ENCODE data around the gene NELL2. TPM values are rescaled to one million over a fixed set of nuclear protein-coding genes. Genes with fewer than 3 reads are reported as not detected.

NELL2 gene
- total and polyA plus RNA-seq, 8 donors: 0.50 to 133 (median 3.1) TPM

- Histone ChIP-seq H3K36me3 (no peaks in the 10 kb centered on the region), H3K9me3 (no peaks in the 10 kb centered on the region), H3K4me3 (no peak overlapping the region), H3K27ac (peak overlapping the region in 1 of 5 donors; percentile 40), H3K4me1 (peaks cover 0 to 7% (median 2%) of the 10 kb centered on the region in 4 donors), H3K27me3 (no peaks in the 10 kb centered on the region)
- TF ChIP-seq, protein P1, sequence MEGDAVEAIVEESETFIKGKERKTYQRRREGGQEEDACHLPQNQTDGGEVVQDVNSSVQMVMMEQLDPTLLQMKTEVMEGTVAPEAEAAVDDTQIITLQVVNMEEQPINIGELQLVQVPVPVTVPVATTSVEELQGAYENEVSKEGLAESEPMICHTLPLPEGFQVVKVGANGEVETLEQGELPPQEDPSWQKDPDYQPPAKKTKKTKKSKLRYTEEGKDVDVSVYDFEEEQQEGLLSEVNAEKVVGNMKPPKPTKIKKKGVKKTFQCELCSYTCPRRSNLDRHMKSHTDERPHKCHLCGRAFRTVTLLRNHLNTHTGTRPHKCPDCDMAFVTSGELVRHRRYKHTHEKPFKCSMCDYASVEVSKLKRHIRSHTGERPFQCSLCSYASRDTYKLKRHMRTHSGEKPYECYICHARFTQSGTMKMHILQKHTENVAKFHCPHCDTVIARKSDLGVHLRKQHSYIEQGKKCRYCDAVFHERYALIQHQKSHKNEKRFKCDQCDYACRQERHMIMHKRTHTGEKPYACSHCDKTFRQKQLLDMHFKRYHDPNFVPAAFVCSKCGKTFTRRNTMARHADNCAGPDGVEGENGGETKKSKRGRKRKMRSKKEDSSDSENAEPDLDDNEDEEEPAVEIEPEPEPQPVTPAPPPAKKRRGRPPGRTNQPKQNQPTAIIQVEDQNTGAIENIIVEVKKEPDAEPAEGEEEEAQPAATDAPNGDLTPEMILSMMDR (IDR thresholded peaks at IDR 0.05): no peak
- TF ChIP-seq EP300 (IDR thresholded peaks at IDR 0.05) (no peak), POLR2A (IDR thresholded peaks at IDR 0.05) (no peak), POLR2AphosphoS5 (IDR thresholded peaks at IDR 0.05) (no peak)
- peak in 1 of 2 donors; percentile 51 for DNase-seq
- WGBS, 5 donors: 57 to 78% (median 67%) methylated on average over 6 of the region's 6 CpGs
- intact Hi-C loops (cut with DNase I; ENCODE audit: low total_unique reads): no loop called here
These were observed 28.0 kb downstream of the NELL2 start for GRCh38 chr12:44847888-44848702.

- H3K36me3 ChIP-seq: no peaks in the 10 kb centered on the region
- no peaks in the 10 kb centered on the region for H3K9me3 ChIP-seq
- no peak overlapping the region for H3K27ac ChIP-seq
- no peaks in the 10 kb centered on the region for H3K27me3 ChIP-seq
- H3K4me3 ChIP-seq: no peak overlapping the region
- no peak for TF ChIP-seq POLR2A (IDR thresholded peaks at IDR 0.05)
- TF ChIP-seq, protein P1 (IDR thresholded peaks at IDR 0.05): no peak
- no peak for TF ChIP-seq POLR2AphosphoS5 (IDR thresholded peaks at IDR 0.05)
- TF ChIP-seq EP300 (IDR thresholded peaks at IDR 0.05): no peak
- 38 to 66% (median 54%) methylated on average over 1 of the region's 1 CpG for WGBS, 5 donors
- H3K4me1 ChIP-seq: peaks cover 0 to 7% (median 2%) of the 10 kb centered on the region in 4 donors
- DNase-seq: no peak
- intact Hi-C loops (cut with DNase I; ENCODE audit: low total_unique reads): no loop called here
These were observed 28.7 kb downstream of the NELL2 start for GRCh38 chr12:44847403-44847802.

DNA sequence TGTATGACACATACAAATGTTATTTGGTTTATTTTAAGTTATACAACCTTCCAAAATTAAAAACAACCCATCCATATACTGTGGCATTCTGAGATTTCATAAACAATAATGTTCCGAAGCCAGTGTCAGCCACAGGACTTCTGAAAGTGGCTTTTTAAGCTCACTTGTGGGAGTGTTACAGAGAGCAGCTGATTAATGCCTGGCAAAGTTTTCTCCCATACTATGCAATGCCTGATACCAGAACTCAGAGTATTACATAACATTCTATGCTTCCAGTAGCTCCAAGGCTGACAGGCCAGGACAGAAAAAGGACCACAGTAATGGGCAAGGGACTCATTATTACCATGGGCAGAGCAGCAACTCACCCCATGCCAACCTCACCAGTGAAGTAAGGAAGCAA lies 29.3 kb downstream of the NELL2 start:
- Histone ChIP-seq H3K4me3 (no peak overlapping the region), H3K4me1 (peaks cover 0 to 7% (median 2%) of the 10 kb centered on the region in 4 donors), H3K27me3 (no peaks in the 10 kb centered on the region), H3K9me3 (no peaks in the 10 kb centered on the region), H3K27ac (no peak overlapping the region), H3K36me3 (no peaks in the 10 kb centered on the region)
- DNase-seq: no peak
- TF ChIP-seq POLR2A (IDR thresholded peaks at IDR 0.05) (no peak), EP300 (IDR thresholded peaks at IDR 0.05) (no peak), POLR2AphosphoS5 (IDR thresholded peaks at IDR 0.05) (no peak)
- TF ChIP-seq, protein P1 (IDR thresholded peaks at IDR 0.05): no peak
- intact Hi-C loops (cut with DNase I; ENCODE audit: low total_unique reads): no loop called here
- 48 to 79% (median 60%) methylated on average over 1 of the region's 1 CpG for WGBS, 5 donors

GRCh38 chr12:44842669-44843068 lies 33.4 kb downstream of the NELL2 start:
- intact Hi-C loops (cut with DNase I; ENCODE audit: low total_unique reads): no loop called here
- Histone ChIP-seq H3K36me3 (no peaks in the 10 kb centered on the region), H3K4me3 (no peak overlapping the region), H3K27me3 (no peaks in the 10 kb centered on the region), H3K27ac (no peak overlapping the region), H3K9me3 (no peaks in the 10 kb centered on the region), H3K4me1 (peaks cover 0 to 7% (median 2%) of the 10 kb centered on the region in 4 donors)
- DNase-seq: no peak
- WGBS, 5 donors: 81 to 89% (median 86%) methylated on average over 4 of the region's 4 CpGs
- no peak for TF ChIP-seq EP300 (IDR thresholded peaks at IDR 0.05)
- no peak for TF ChIP-seq POLR2AphosphoS5 (IDR thresholded peaks at IDR 0.05)
- no peak for TF ChIP-seq POLR2A (IDR thresholded peaks at IDR 0.05)
- TF ChIP-seq, protein P1 (IDR thresholded peaks at IDR 0.05): no peak

All from stomach (tissue), 9 donors.